Measurements from ENCODE around the gene SUPV3L1. TPM values are rescaled to one million over a fixed set of nuclear protein-coding genes. Genes with fewer than 3 reads are reported as not detected.
A peak's percentile ranks its signal among the peaks of the same experiment; 100 is the strongest.

Gene SUPV3L1
- total and polyA plus RNA-seq, 9 of the 15 experiments (the other 6 are each of a cell fraction or from before 2014, with no cell fraction given): 45.2 to 156 (median 92.6) TPM

DNA sequence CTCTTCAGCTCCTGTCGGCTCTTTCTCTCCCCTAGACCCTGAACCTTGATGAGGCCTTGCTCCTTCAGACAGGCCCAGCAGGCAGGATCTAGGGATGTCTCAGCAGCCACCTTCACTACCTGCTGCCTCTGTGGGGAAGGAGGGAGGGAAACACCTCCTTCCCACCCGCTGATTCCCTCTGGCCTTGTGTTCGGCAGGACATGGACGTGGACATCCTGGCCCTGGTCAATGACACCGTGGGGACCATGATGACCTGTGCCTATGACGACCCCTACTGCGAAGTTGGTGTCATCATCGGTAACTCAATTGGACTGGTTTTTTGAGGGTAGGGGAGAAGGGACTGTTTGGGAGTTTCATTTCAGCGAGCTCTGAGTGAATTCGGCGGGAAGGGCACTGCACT, 60.4 kb downstream of the SUPV3L1 start (continued):
- TF ChIP-seq KLF6 (CRISPR knock-in tag; IDR thresholded peaks at IDR 0.05; ENCODE audit: borderline replicate concordance) (no peak), SMARCA5 (IDR thresholded peaks at IDR 0.05) (no peak), ZNF785 (CRISPR knock-in tag; IDR thresholded peaks at IDR 0.05) (no peak), PHB (CRISPR knock-in tag; IDR thresholded peaks at IDR 0.05) (no peak), CSDE1 (IDR thresholded peaks at IDR 0.05) (no peak), PHF8 (IDR thresholded peaks at IDR 0.05; ENCODE audit: borderline replicate concordance, low read length) (no peak), MYC (IDR thresholded peaks at IDR 0.05; ENCODE audit: low read depth, low read length) (no peak), MYC (CRISPR knock-in tag; IDR thresholded peaks at IDR 0.05; ENCODE audit: borderline replicate concordance, low read depth) (no peak)

DNA sequence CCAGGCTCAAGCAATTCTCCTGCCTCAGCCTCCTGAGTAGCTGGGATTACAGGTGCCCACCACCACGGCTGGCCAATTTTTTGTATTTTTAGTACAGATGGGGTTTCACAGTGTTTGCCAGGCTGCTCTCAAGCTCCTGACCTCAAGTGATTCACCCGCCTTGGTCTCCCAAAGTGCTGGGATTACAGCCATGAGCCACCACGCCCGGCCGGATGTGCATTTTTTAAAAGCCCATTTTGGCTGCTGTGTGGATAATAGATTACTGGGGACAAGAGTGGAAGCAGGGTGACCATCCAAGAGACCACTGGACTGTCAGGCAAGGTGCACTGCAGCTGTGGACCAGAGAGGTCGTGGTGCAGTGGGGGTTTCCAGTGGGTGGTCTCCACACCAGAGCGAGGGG, 61.5 kb downstream of the SUPV3L1 start:
- Histone ChIP-seq H3K36me3 (ENCODE audit: control insufficient read depth, insufficient read depth, low read length) (no peaks in the 10 kb centered on the region), H3K9me1 (ENCODE audit: control insufficient read depth, insufficient read depth, low read length) (no peaks in the 10 kb centered on the region), H3K4me3 (no peak overlapping the region), H3K79me2 (ENCODE audit: control insufficient read depth, insufficient read depth, low read length) (no peaks in the 10 kb centered on the region), H2AFZ (ENCODE audit: low read depth, low read length) (peak overlapping the region; percentile 76), H3K9me3 (replicated peaks; ENCODE audit: control insufficient read depth, insufficient read depth, low read depth, low read length) (no peaks in the 10 kb centered on the region), H3K4me2 (ENCODE audit: insufficient read depth, low read length) (peak overlapping the region; percentile 33), H3K9ac (ENCODE audit: insufficient read depth in 1 of 2, low read depth in 2 of 2, low read length in 2 of 2) (peak overlapping the region; percentile 17 to 86; a peak in 3 of 4 replicates), H3K27me3 (ENCODE audit: control insufficient read depth in 2 of 2, insufficient read depth in 2 of 2, low read length in 2 of 2) (no peaks in the 10 kb centered on the region), H4K20me1 (replicated peaks; ENCODE audit: control insufficient read depth, insufficient read depth, low read length) (no peaks in the 10 kb centered on the region), H3K27ac (ENCODE audit: extremely low read depth, low read depth, low read length) (no peak overlapping the region), H3K4me1 (replicated peaks in 1 of 2; ENCODE audit: control insufficient read depth in 2 of 2, insufficient read depth in 2 of 2, low read length in 2 of 2) (peaks cover 16 to 22% of the 10 kb centered on the region in 2 experiments; a peak in 4 of 5 replicates)
- ATAC-seq (peak; percentile 7; the same call in 2 of the 3 replicates), DNase-seq (ENCODE audit: extremely low read depth in 1 of 4, low spot score in 3 of 4) (peak in 1 of 4 experiments; percentile 40), FAIRE-seq (no peak)
- 0 out of 2 replicates have a peak, but pooled peaks have one; percentile 34 for TF ChIP-seq ZNF175 (CRISPR knock-in tag; IDR thresholded peaks at IDR 0.05; ENCODE audit: low read depth)
- TF ChIP-seq CTBP1 (IDR thresholded peaks at IDR 0.05; ENCODE audit: borderline replicate concordance): no peak
- CTCF ChIA-PET (ENCODE audit: low intra/inter-chr PET ratio): interaction anchor here (0.6 kb wide), 1 partner anchor 272 kb away, joined by 3 read pairs; no protein-coding TSS in a partner anchor
- in situ Hi-C loops (cut with MboI): loop anchor here (25.0 kb wide), 1 partner anchor 396 kb away; the partner anchor contains the start of gene FAM241B
- no TSS peak for BruUV-seq (replicated peaks)
- intact Hi-C loops (cut with micrococcal nuclease): no loop called here
- POLR2A ChIA-PET: interaction anchor here (0.7 to 2.3 kb wide), 5 partner anchors 12 to 98 kb away, joined by 3 to 7 read pairs (median 4); partner anchors contain the start of gene SUPV3L1
- 52% methylated on average over 7 of the region's 7 CpGs for WGBS (ENCODE audit: insufficient coverage, low coverage, missing lambda C conversion rate)

All from K562 (cell line).